Esophagus squamous epithelium (tissue), 5 donors: ENCODE measurements around the gene CRYL1. TPM values are rescaled to one million over a fixed set of nuclear protein-coding genes. Genes with fewer than 3 reads are reported as not detected.
A peak's percentile ranks its signal among the peaks of the same experiment; 100 is the strongest.

Experiments
- DNase-seq: peaks from one replicate; lab custom pipeline; 2025; lab: John Stamatoyannopoulos, UW
- H3K27ac ChIP-seq, 4 donors: fragments of 200-600 bp; sonication (generic); one replicate each; pipeline ENCODE4 v1.5.1; 2016 to 2019; ENCODE audit warnings: mild to moderate bottlenecking in 1 of 4
- H3K27me3 ChIP-seq, 4 donors: fragments of 200-600 bp; sonication (generic); 1 replicate in 3 of 4; 2 replicates in 1 of 4; pipeline versions ENCODE4 v1.5.1 to v1.6.0; 2017 to 2021; ENCODE audit warnings: antibody characterized with exemption in 1 of 4
- H3K36me3 ChIP-seq, 3 donors: fragments of 200-600 bp; sonication (generic); one replicate each; pipeline ENCODE4 v1.5.1; 2016 to 2019
- H3K4me1 ChIP-seq, 3 donors: fragments of 200-600 bp; sonication (generic); one replicate each; pipeline ENCODE4 v1.5.1; 2017 to 2019
- H3K4me3 ChIP-seq, 4 donors: fragments of 200-600 bp; sonication (generic); 1 replicate in 3 of 4; 2 replicates in 1 of 4; pipeline ENCODE4 v1.5.1; 2016 to 2019; ENCODE audit warnings: mild to moderate bottlenecking in 2 of 4, moderate library complexity in 1 of 4
- H3K9me3 ChIP-seq, 3 donors: fragments of 200-600 bp; sonication (generic); one replicate each; pipeline ENCODE4 v1.5.1; 2016 to 2019
- CTCF ChIP-seq, 6 experiments: fragments of 450-650 bp in 4 of 6; fragments of 200-600 bp in 2 of 6; sonication (generic) in 2 of 6; IDR thresholded peaks; one replicate each; pipeline ENCODE4 v1.5.1; 2016 to 2019; ENCODE audit warnings: antibody characterized with exemption in 6 of 6, mild to moderate bottlenecking in 4 of 6, moderate library complexity in 4 of 6
- POLR2A ChIP-seq, 4 donors: fragments of 450-650 bp; IDR thresholded peaks; one replicate each; pipeline ENCODE4 v1.6.1; 2017; ENCODE audit warnings: antibody characterized with exemption in 4 of 4, mild to moderate bottlenecking in 4 of 4, moderate library complexity in 3 of 4
- WGBS, 2 donors: methylation state at CpG; one replicate each; pipeline ENCODE4 v1.1.5; 2018; 5-methylcytosine and 5-hydroxymethylcytosine counted together
- intact Hi-C: fragments of 100-400 bp; cut with DNase I; formaldehyde crosslinking; loops from one replicate; pipeline ENCODE4 v1.15.0; 2022
- total RNA-seq, 4 donors: library from RNA; depleted of rRNA; stranded (reverse); fragments of >200 nt; gene quantifications; one replicate each; pipeline ENCODE4 v1.1.0, GENCODE V29; 2016
- donor health status: DM: yes; HTN: yes; CAD: no.

CRYL1 gene
- total RNA-seq, 4 donors from 2014 or later, result 12.5 to 41.2 (median 24.4) TPM

DNA sequence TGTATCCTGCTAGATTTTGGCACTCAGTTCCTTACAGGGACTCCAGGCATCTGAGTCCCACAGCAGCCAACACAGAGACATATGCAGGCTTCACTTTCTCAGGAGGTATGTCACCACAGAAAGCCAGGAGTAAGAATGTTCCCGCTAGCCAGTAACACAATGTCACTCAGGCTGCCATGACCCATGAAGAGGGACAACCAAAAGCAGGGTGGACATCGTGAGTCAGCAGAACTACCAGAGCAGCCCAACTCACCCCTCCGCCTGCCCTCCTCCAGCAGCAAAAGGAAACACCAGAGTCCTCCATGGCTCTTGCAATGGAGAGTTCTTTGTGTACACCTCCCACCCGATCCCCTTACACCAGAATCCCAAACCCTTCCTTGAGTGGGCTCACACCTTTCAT lies 95.4 kb downstream of the CRYL1 start:
- TF ChIP-seq CTCF (IDR thresholded peaks at IDR 0.05) (no peak), POLR2A (IDR thresholded peaks at IDR 0.05) (no peak)
- Histone ChIP-seq H3K9me3 (no peaks in the 10 kb centered on the region), H3K4me3 (no peak overlapping the region), H3K27me3 (no peaks in the 10 kb centered on the region), H3K27ac (peak overlapping the region; percentile 46 to 61 (median 58)), H3K36me3 (peaks cover 0 to 25% (median 0%) of the 10 kb centered on the region in 3 donors), H3K4me1 (peaks cover 4 to 61% (median 28%) of the 10 kb centered on the region in 3 donors)
- intact Hi-C loops, result no loop called here
- WGBS, 2 donors, result 90 to 93% methylated on average over 4 of the region's 4 CpGs
- no peak for DNase-seq

DNA sequence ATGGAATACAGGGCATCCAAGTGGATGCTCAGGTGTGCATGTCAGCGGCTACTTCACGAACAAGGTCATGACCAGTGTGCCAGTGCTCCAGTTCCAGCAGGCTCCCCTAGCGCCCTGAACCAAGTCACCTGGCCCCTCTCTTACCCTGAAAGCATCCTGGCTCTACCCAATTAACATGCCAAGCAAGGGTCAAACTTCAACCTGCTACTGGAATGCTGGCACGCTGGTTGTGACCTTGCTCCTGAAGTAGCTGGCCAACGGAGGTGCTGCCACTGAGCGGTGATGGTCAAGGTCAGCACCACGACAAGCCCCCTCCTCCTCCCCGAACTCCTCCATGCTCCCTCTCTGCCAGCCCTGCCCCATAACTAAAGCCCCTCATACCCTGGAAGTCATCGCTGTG lies 96.0 kb downstream of the CRYL1 start:
- H3K4me1 ChIP-seq, result peaks cover 4 to 67% (median 29%) of the 10 kb centered on the region in 3 donors
- no peak for DNase-seq
- H3K27me3 ChIP-seq, result no peaks in the 10 kb centered on the region
- TF ChIP-seq POLR2A (IDR thresholded peaks at IDR 0.05) (no peak), CTCF (IDR thresholded peaks at IDR 0.05) (no peak)
- peaks cover 0 to 31% (median 0%) of the 10 kb centered on the region in 3 donors for H3K36me3 ChIP-seq
- peak overlapping the region; percentile 46 to 61 (median 58) for H3K27ac ChIP-seq
- 92 to 94% methylated on average over 6 to 7 of the region's 9 CpGs for WGBS, 2 donors
- intact Hi-C loops, result no loop called here
- no peak overlapping the region for H3K4me3 ChIP-seq
- H3K9me3 ChIP-seq, result no peaks in the 10 kb centered on the region

DNA sequence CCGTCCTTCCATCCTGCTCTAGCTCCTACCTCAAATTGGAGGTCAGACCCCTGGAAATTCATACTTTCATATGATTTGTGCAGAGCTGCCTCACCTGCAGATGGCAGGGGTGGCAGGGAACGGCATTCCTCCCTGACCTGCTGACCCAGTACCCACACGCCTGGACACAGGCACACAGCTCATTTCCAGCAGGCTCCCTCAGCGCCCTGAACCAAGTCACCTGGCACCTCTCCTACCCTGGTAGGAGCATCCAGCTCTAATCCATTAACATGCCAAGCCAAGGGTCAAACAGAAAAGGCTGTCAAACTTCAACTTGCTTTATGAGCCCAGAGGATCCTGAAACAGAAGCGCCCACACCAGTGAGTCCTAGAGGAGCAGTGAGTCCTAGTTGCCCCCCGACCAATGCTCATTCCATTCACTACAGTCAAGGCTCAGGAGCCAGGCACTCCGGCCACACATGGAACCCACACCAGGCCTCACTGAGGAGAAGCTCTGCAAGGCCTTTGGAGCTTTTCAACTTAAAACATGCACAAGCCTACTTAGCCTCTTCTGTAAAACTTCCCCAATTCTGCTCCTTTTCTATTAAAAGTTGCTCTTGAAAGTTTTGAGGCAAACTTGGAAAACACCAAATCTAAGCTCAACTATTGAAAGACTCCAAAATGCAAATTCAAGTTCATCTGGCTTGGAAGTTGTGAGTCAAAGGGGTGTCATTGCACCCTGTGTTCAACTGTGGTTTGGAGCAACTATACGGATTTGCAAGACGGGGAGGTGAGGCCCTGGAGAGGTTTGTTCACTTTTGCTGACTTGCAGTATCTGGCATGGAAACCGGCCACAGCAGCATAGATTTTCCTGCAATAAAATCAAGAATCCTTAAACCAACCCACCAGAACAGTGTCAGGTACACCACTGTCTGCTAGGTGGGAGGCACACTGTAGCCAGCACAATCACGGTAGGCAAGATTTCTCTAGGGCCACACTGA lies 96.7 kb downstream of the CRYL1 start:
- intact Hi-C loops, result no loop called here
- 71 to 75% methylated on average over 7 to 9 of the region's 11 CpGs for WGBS, 2 donors
- H3K27ac ChIP-seq, result peak overlapping the region; percentile 46 to 61 (median 58)
- no peak for DNase-seq
- H3K27me3 ChIP-seq, result no peaks in the 10 kb centered on the region
- no peaks in the 10 kb centered on the region for H3K9me3 ChIP-seq
- TF ChIP-seq POLR2A (IDR thresholded peaks at IDR 0.05) (no peak), CTCF (IDR thresholded peaks at IDR 0.05) (no peak)
- H3K36me3 ChIP-seq, result peaks cover 0 to 36% (median 0%) of the 10 kb centered on the region in 3 donors
- peaks cover 4 to 67% (median 29%) of the 10 kb centered on the region in 3 donors for H3K4me1 ChIP-seq
- H3K4me3 ChIP-seq, result no peak overlapping the region

- Histone ChIP-seq H3K36me3 (peaks cover 0 to 34% (median 0%) of the 10 kb centered on the region in 3 donors), H3K27me3 (no peaks in the 10 kb centered on the region)
These were observed 98.8 kb downstream of the CRYL1 start for GRCh38 chr13:20426766-20427448.

More at GRCh38 chr13:20426766-20427448, 98.8 kb downstream of the CRYL1 start:
- intact Hi-C loops, result no loop called here
- peak overlapping the region in 1 of 4 donors; percentile 5 for H3K27ac ChIP-seq
- H3K4me3 ChIP-seq, result no peak overlapping the region
- H3K9me3 ChIP-seq, result no peaks in the 10 kb centered on the region
- WGBS, 2 donors, result 78 to 83% methylated on average over 6 to 11 of the region's 11 CpGs
- H3K4me1 ChIP-seq, result peaks cover 4 to 62% (median 29%) of the 10 kb centered on the region in 3 donors
- no peak for TF ChIP-seq CTCF (IDR thresholded peaks at IDR 0.05)
- TF ChIP-seq POLR2A (IDR thresholded peaks at IDR 0.05), result no peak
- DNase-seq, result no peak
